ENCODE data around the gene COX6A1.

GRCh38 chr12:120432772-120433525 is 5.0 kb upstream of the COX6A1 start:
- no peak for TF ChIP-seq CTCF (IDR thresholded peaks at IDR 0.05; ENCODE audit: poor library complexity, severe bottlenecking)
- no peak for TF ChIP-seq POLR2AphosphoS5 (IDR thresholded peaks at IDR 0.05)
- TF ChIP-seq EP300 (conservative IDR thresholded peaks at IDR 0.05; ENCODE audit: poor library complexity, severe bottlenecking) = no peak
- TF ChIP-seq REST (IDR thresholded peaks at IDR 0.05; ENCODE audit: borderline replicate concordance) = no peak
- no peak for TF ChIP-seq MXI1 (conservative IDR thresholded peaks at IDR 0.05; ENCODE audit: poor library complexity, severe bottlenecking)
- TF ChIP-seq TAF1 (IDR thresholded peaks at IDR 0.05; ENCODE audit: low read depth) = no peak
- no peak for TF ChIP-seq RAD21 (conservative IDR thresholded peaks at IDR 0.05)
- TF ChIP-seq EZH2 (IDR thresholded peaks at IDR 0.05; ENCODE audit: borderline replicate concordance, insufficient read depth, low read length, poor library complexity, severe bottlenecking) = no peak

Data from neural cell (in vitro differentiated cells).